GM21390 (cell line): Measurements from ENCODE around the gene GCN1.
A peak's percentile ranks its signal among the peaks of the same experiment; 100 is the strongest.

Source experiments
- ATAC-seq: cut with Tn5 transposase; IDR thresholded peaks from one replicate; pipeline ENCODE4 v1.9.1; 2021; ENCODE audit not compliant: unreplicated experiment

Gene GCN1

GRCh38 chr12:120144215-120144614 is 50.3 kb downstream of the GCN1 start:
- no peak for ATAC-seq

- no peak for ATAC-seq
Measured at GRCh38 chr12:120142231-120142877, 52.2 kb downstream of the GCN1 start.

- no peak for ATAC-seq
Measured at GRCh38 chr12:120141336-120141735, 53.2 kb downstream of the GCN1 start.

DNA sequence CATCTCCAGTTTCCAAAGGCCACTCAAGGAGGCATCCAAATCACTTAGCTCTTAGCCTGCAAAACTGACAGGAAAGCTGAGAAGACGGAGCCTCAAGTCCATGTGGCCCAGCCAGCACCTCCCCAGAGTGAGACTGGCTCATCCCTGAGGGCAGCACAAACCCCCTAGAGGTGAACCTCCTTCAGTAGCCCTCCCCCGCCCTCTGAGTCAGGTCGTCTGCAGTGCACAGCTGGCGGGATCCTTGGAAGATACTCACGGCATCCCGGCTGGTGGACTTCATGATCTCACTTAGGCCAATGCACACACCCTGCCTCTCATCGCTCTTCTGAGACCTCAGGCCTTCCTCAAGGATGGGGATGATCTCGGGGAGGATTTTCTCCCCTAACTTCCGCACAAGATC is 53.9 kb downstream of the GCN1 start:
- ATAC-seq: no peak

DNA sequence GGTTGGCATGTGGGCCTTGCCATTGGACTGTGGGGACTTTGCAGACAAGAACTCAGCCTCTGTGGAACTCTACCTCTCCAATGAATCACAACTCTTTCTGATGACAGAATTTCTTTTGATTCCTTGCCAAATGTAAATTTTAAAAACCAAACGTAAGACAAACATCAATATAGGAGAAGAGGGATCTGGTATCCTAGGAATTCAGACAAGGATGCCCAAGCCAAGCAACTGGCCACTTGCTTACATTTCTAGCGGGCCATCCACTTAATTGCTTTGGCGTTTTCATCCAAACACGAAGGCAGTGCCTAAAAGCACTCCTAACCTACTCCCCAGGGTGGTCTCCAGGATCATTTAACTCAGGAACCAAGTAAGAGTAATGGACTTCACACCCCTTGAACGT is 54.6 kb downstream of the GCN1 start:
- no peak for ATAC-seq

GRCh38 chr12:120138366-120138765 is 56.1 kb downstream of the GCN1 start:
- ATAC-seq: no peak

DNA sequence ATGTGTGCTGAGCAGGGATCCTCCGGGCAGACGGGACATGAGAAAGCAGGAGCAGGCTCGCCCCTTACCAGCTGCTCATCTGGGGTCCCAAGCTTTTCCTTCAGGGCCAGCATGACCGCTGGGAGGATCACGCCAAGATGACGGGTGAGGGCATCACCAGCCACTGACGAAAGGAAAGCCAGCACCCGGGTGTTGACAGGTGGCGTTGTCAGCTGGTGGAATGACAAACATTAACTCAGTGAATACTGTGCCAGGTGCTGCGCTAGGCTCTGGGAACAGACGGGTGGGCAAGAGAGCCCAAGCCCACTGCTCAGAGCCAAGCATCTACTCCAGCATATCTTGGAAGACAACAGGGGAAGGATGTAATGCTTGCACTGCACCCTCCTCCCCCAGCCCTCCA is 56.7 kb downstream of the GCN1 start:
- no peak for ATAC-seq

GRCh38 chr12:120136093-120136770 is 58.3 kb downstream of the GCN1 start:
- ATAC-seq: no peak

DNA sequence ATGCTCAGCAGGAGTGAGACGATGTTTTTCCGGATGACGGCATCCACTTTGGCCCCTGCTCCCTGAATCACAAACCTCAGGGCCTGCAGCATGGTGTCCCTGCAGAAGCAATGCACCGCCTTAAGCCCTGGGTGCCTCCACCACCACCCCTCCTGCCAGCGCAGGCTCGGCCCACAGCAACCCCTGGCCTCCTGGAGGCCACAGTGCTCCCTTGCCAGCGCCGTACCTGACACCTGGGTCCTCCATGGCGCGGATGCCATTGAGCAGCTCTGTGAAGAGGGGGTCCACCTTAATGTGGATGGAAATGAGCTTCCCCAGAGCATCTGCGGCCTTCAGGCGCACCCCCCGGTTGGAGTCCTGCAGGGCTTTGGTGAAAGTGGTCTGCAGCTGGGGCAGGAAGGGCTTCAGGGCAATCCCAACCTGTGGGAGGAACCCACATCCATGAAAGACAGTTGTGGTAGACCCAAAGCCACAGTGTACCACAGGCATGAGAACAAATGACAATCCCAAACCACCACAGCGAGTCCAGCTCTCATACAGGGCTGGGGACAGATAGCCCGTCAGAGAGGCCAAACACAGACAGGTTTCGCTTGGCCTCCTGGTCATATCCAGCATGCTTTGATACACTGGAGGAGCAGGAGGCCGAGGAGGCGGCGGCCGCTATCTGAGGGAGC is 60.1 kb downstream of the GCN1 start:
- no peak for ATAC-seq

- peak; percentile 91 for ATAC-seq
Measured at GRCh38 chr12:120132863-120133385, 61.6 kb downstream of the GCN1 start.

DNA sequence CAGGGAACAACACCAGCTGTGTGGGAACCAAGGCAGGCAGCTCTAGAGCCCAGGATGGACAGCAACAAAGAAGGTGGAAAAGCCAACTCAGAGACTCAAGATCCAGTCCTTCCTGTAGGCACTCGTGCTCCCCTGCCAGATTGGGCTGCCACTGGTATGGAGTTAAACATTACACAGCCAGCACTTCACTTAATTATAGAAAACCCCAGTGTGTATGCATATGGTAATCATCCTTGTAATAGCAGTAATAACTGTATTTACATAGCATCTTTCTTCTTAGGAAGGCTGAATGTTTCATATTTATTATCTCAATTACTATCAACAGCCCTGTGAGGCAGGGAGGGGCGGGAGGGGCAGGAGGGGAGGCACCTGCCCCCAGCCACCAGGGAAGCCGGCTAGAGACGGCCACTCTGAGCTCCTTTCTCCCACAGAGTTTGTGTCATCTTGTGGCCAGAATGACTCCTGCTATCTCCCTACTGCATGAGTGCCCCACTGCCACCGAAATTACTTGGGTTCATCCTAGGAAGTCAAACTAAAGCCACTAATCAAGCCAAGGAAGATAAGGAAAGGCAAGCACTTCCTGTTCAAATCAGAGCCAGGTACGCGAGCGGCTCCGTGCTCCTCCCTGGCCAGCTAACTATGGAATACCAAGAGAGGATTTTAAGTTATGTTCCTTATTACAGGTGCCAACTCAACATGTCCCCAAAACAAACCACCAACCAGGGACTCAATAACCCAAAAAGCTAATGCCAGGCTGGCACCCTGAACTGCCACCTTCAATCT is 62.3 kb downstream of the GCN1 start:
- ATAC-seq: no peak

DNA sequence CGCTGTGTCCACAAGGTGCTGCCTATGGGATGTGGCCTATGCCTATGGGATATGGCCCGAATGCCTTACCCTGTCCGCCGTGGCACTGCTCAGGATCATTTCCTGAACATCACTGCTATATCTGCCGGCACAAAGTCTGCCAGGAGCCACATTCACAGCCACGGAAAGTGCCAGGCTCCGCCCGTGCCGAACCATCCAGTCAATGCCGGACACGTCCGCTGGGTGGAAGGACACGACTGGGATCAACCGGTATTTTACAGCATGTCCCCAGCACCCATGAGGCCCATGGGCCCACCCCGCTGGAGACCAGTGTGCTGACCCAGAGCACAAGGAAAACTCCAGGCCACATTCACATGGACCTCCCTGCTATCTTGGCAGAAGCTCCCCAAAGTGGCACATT is 63.4 kb downstream of the GCN1 start:
- ATAC-seq: no peak

DNA sequence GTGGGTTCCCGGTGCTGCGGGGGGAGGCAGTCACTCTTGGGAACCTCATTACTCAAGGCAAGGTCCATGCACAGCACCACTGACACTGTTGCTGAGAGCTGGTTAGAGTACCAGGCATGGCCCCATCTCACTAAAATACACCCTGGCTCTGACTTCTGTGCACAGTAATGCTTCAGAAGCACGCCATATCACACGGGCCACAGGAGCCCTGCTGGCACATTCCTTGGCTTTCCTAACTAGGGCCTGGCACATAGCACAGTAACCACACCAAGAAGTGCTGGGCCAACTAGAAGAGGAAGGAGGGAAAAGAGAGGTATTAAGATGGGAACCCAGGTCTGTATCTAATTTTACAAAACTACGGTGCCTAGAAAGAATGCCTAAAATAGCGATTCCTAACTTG is 64.5 kb downstream of the GCN1 start:
- no peak for ATAC-seq

DNA sequence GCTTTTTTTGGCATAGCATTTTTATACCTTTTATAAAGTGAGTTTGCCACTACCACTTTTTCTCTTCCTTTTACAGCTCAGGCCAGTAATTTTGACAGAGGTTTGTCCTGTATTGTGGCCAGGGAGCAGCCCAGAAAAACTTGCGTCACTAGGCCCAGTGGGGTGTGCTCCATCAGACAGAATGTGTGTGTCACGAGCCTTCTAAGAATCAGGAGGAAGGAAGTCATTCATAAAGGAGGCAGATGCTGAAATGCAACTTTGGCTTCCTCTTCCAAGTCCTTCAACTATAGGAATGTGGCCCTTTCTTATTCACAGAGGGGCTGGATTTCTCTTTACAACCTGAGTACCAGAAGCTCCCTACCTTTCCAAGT is 67.9 kb downstream of the GCN1 start:
- ATAC-seq: no peak

DNA sequence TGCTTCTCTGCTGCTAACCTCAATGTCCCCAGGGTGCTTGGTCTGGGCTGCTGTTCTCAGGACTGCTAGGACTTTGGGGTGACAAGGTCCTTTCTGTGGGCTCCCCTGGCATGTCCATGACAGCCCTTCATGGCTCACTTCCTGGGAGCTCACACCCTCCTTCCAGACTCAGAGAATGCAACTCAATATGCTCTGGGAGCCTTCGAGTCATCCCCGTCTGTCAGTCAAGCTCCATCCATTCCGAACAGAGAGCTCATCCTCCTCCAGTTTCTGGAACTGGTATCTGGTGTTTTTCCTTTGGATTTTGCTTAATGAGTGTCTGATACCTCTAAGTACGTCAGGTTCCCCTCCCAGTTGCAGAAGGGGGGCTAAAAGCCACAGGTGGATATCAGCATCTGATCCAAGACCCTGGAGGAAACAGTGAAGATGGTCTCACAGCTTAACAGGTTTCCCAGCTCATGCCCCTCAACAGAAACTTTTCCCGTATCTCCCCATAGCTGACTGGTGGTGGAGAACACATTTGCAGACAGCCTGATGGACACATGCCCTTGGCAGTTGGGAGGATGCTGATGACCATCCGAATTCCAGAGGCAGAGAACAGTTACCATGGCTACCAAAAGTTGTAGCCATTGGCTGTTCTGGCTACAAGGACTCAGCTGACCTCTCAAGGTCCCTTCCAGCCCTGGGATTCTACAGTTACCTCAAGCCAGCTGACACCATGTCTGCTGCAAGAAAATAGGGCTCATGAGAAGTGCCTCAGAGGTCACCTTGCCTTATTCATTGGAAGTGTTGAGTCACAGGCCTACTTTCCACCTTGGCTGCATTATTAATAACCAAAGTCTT is 68.5 kb downstream of the GCN1 start:
- ATAC-seq: no peak

DNA sequence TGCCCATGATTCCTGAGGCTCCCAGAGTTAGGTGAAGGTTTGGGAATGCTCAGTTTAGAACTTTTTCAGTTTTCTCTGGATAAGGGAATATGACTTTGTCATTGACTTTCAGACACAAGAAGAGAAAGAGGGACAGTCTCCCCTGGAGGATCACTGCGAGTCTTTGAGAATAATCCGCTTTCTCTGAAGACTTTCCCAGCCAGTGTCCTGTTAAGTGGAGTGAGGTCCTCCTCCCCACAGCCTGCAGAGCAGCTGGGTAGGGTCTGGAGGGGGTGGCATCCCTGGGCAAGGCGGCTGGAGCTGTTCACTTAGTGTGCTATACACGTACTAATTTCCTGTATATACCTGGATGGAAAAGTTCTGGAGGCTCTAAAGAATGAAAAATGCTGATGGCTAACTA is 69.5 kb downstream of the GCN1 start:
- ATAC-seq: no peak

DNA sequence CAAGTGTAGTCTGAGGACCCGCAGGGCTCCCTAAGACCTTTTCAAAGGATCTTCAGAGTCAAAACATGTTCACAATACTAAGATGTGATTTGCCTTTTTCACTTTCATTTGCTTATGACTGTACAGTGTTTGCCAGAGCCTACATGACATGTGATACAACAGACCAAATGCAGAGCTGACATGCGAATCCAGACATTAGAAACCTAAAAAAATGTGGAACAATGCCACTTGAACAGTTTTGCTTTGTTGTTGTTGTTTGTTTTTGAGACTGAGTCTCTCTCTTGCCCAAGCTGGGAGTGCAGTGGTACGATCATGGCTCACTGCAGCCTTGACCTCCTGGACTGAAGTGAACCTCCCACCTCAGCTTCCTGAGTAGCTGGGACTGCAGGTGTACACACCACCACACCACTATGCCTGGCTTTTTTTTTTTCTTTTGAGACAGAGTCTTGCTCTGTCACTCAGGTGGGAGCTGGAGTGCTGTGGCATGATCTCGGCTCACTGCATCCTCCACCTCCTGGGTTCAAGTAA is 72.7 kb downstream of the GCN1 start:
- peak; percentile 48 for ATAC-seq

DNA sequence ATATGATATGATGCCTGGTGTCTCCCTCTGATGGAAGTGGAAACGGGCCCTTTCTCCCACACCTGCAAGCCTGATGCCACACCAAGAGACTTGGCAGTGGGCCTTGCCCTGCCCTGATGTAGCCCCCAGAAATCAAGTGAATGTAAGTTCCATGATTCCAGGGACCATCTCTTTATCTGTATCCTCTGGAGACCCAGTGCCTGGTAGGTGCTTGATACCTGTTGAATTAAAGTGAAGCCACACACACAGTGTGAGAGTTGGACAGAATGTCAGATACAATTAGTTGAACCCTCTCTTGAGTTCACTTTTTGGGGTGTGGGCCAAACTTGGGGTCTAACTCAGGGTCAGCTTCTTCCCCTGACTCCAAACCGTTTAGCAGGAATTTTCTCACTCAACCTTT is 73.2 kb downstream of the GCN1 start:
- ATAC-seq: no peak

GRCh38 chr12:120119271-120119973 is 75.1 kb downstream of the GCN1 start:
- peak; percentile 16 for ATAC-seq
